Measurements from ENCODE around the gene MTCL1. TPM values are rescaled to one million over a fixed set of nuclear protein-coding genes. Genes with fewer than 3 reads are reported as not detected.

MTCL1 gene
- total RNA-seq, 4 donors from 2014 or later: 12.3 to 35.9 (median 26.1) TPM

DNA sequence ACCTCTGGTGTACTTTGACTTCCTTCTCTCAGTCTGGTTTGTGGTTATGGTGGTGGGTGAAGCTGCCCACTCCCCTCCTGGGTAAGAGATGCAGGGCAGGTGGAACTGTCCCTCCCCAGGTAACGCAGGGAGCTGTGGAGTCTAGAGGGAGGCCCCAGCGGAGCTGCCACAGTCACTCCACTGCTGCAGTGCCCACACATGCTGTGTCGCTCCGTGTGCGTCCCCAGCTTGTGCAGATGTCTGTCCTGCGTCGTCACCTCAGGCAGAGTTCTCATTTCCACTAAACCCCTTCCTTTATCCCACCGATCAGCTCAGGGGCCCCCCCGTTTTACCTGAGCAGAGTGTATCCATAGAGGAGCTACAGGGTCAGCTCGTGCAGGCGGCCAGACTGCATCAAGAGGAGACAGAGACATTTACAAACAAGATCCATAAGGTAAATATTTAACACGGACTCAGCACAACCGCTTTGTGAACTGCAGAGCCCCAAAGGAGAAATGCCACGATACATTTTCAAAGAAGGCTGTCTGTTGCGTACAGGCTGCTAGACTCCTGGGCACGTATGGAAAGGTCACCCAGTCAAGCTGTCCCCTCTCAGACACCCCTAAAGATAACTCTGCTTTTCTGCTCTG lies 87.4 kb downstream of the MTCL1 start:
- no peaks in the 10 kb centered on the region for H3K36me3 ChIP-seq
- WGBS, 2 donors (ENCODE audit: low coverage in 1 of 2): 69 to 85% methylated on average over 5 to 16 of the region's 16 CpGs
- intact Hi-C loops (cut with DNase I; ENCODE audit: low total_unique reads): no loop called here
- no peaks in the 10 kb centered on the region for H3K27me3 ChIP-seq
- DNase-seq: no peak
- H3K27ac ChIP-seq: peak overlapping the region in 2 of 4 donors; percentile 70 to 79
- H3K4me3 ChIP-seq: no peak overlapping the region
- TF ChIP-seq POLR2AphosphoS5 (IDR thresholded peaks at IDR 0.05) (no peak), EP300 (IDR thresholded peaks at IDR 0.05; ENCODE audit: low read depth) (no peak), POLR2A (IDR thresholded peaks at IDR 0.05) (no peak)
- TF ChIP-seq, protein P1, sequence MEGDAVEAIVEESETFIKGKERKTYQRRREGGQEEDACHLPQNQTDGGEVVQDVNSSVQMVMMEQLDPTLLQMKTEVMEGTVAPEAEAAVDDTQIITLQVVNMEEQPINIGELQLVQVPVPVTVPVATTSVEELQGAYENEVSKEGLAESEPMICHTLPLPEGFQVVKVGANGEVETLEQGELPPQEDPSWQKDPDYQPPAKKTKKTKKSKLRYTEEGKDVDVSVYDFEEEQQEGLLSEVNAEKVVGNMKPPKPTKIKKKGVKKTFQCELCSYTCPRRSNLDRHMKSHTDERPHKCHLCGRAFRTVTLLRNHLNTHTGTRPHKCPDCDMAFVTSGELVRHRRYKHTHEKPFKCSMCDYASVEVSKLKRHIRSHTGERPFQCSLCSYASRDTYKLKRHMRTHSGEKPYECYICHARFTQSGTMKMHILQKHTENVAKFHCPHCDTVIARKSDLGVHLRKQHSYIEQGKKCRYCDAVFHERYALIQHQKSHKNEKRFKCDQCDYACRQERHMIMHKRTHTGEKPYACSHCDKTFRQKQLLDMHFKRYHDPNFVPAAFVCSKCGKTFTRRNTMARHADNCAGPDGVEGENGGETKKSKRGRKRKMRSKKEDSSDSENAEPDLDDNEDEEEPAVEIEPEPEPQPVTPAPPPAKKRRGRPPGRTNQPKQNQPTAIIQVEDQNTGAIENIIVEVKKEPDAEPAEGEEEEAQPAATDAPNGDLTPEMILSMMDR (IDR thresholded peaks at IDR 0.05): no peak
- in situ Hi-C loops (cut with MboI; ENCODE audit: low pct_ligation_motif_present in 1 of 4, low pct_unique_long_range_greater_than_20kb in 1 of 4, low sequenced_read_pairs in 3 of 4): no loop called here
- no peaks in the 10 kb centered on the region for H3K9me3 ChIP-seq
- peaks cover 9 to 41% (median 22%) of the 10 kb centered on the region in 4 donors for H3K4me1 ChIP-seq

DNA sequence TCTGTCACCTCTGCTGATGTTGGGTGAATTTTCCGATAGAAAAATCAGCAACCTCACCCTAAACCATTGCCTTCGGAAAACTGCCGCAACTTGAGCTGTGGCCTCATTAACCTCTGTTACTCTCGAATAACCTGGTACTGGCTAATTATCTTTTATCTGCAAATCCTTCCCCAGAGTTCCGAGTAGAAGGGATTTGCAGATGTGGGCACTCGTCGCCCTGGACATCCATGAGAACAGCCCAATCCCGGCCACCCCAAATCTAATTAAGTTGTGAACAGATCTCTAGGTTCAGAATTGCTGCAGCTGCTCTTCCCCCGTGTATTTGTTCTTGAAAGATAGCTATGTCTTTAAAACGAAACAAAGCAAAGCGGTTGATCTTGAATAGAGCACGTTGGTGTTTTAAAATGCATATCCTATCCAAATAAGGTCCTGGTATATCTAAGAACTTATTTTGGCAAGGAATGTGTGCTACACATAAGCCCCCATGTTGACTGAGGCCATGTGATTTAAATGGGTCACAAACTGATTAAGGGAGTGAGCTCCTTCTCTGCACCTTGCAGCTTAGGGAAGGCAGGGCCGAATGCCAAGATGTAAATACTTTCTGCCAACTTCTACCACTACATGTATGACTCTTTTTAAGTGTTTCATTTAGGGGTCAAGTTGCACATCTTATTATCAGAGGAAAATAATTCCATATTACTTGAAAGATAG lies 88.2 kb downstream of the MTCL1 start:
- Histone ChIP-seq H3K27me3 (no peaks in the 10 kb centered on the region), H3K4me3 (no peak overlapping the region), H3K9me3 (no peaks in the 10 kb centered on the region), H3K27ac (peak overlapping the region in 3 of 4 donors; percentile 66 to 79 (median 70)), H3K36me3 (no peaks in the 10 kb centered on the region), H3K4me1 (peaks cover 9 to 49% (median 23%) of the 10 kb centered on the region in 4 donors)
- TF ChIP-seq POLR2AphosphoS5 (IDR thresholded peaks at IDR 0.05) (no peak), EP300 (IDR thresholded peaks at IDR 0.05; ENCODE audit: low read depth) (no peak), POLR2A (IDR thresholded peaks at IDR 0.05) (no peak)
- TF ChIP-seq, protein P1 (IDR thresholded peaks at IDR 0.05): no peak
- 65 to 77% methylated on average over 8 to 13 of the region's 13 CpGs for WGBS, 2 donors (ENCODE audit: low coverage in 1 of 2)
- intact Hi-C loops (cut with DNase I; ENCODE audit: low total_unique reads): no loop called here
- no peak for DNase-seq
- in situ Hi-C loops (cut with MboI; ENCODE audit: low pct_ligation_motif_present in 1 of 4, low pct_unique_long_range_greater_than_20kb in 1 of 4, low sequenced_read_pairs in 3 of 4): no loop called here

DNA sequence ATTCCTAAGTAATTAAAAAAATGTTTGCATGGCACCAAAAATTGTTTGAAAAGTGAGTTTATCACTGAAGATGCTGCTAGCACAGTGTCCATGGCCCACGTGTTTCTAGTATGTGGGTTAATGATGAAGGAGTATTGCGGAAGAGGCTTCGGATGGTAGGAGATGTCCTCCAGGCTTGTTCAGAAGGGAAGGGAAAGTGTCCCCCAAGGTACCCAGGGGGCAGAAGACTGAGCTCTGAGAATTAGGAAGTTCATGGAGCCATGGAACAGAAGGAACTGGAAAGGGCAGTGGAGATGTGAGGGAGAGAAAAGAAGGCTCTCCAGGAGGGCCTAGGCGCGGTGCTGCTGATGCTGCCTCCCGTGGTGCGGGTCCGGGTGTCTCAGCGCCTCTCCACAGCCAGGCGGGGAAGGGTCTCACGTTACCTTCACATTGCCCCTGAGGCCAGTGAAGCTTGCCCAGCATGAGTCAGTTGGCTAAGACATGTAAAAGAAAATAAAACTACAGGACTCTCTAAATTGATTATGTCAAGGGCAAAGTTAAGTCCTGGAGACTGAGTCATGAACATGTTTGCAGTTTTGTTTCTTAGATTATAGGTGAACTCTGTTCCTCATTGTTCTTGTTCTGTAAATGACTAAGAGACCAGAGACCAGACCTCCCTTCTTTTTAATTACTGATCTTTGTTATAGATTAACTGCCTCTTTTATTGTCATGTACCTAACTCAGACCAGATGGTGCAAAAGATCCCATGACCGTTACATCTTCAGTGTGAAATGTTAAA lies 89.0 kb downstream of the MTCL1 start:
- Histone ChIP-seq H3K9me3 (no peaks in the 10 kb centered on the region), H3K4me1 (peaks cover 16 to 57% (median 30%) of the 10 kb centered on the region in 4 donors)
- peak; percentile 34 for DNase-seq

DNA sequence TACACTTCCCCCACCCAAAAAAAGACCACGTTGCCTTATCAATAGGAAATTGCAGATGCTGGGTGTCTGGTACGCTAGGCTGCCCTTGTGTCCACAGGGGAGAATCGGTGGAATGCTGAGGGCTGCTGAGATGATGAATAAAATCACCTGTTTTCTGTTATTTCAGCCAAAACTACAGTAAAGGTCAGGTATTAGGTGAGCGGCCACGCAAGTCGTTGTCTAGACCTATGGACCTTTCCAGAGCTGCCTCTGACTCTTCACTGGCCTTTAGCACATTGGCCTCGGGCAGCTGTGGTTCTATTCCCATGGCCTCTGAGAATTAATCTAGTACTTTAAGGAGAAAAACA lies 89.6 kb downstream of the MTCL1 start:
- Histone ChIP-seq H3K9me3 (no peaks in the 10 kb centered on the region), H3K27ac (peak overlapping the region in 2 of 4 donors; percentile 42 to 79), H3K4me3 (no peak overlapping the region), H3K36me3 (no peaks in the 10 kb centered on the region), H3K4me1 (peaks cover 18 to 57% (median 30%) of the 10 kb centered on the region in 4 donors), H3K27me3 (no peaks in the 10 kb centered on the region)
- DNase-seq: no peak
- intact Hi-C loops (cut with DNase I; ENCODE audit: low total_unique reads): no loop called here
- TF ChIP-seq EP300 (IDR thresholded peaks at IDR 0.05; ENCODE audit: low read depth) (no peak), POLR2AphosphoS5 (IDR thresholded peaks at IDR 0.05) (no peak), POLR2A (IDR thresholded peaks at IDR 0.05) (no peak)
- TF ChIP-seq, protein P1 (IDR thresholded peaks at IDR 0.05): no peak
- in situ Hi-C loops (cut with MboI; ENCODE audit: low pct_ligation_motif_present in 1 of 4, low pct_unique_long_range_greater_than_20kb in 1 of 4, low sequenced_read_pairs in 3 of 4): no loop called here
- 40 to 53% methylated on average over 6 to 7 of the region's 7 CpGs for WGBS, 2 donors (ENCODE audit: low coverage in 1 of 2)

More for the DNA sequence above, 89.0 kb downstream of the MTCL1 start:
- no peaks in the 10 kb centered on the region for H3K36me3 ChIP-seq
- H3K27me3 ChIP-seq: no peaks in the 10 kb centered on the region
- TF ChIP-seq EP300 (IDR thresholded peaks at IDR 0.05; ENCODE audit: low read depth) (no peak), POLR2AphosphoS5 (IDR thresholded peaks at IDR 0.05) (no peak)
- H3K4me3 ChIP-seq: no peak overlapping the region
- in situ Hi-C loops (cut with MboI; ENCODE audit: low pct_ligation_motif_present in 1 of 4, low pct_unique_long_range_greater_than_20kb in 1 of 4, low sequenced_read_pairs in 3 of 4): no loop called here
- WGBS, 2 donors (ENCODE audit: low coverage in 1 of 2): 63% methylated on average over 9 to 12 of the region's 12 CpGs
- H3K27ac ChIP-seq: peak overlapping the region; percentile 66 to 80 (median 74)
- intact Hi-C loops (cut with DNase I; ENCODE audit: low total_unique reads): no loop called here
